Neuronal stem cell (in vitro differentiated cells): Measurements from ENCODE around the gene KCNH6.

Experiments
- DNase-seq: peaks from one replicate; pipeline ENCODE4 v3.0.0-alpha.2; 2013; ENCODE audit warnings: low spot score
- H2AFZ ChIP-seq: one replicate; pipeline ENCODE4 v1.6.1; 2013; ENCODE audit warnings: mild to moderate bottlenecking, low read length, inconsistent platforms
- H2AK5ac ChIP-seq: 2 replicates; pipeline ENCODE4 v1.6.1; 2013; ENCODE audit warnings: low read depth, mild to moderate bottlenecking, inconsistent platforms, low read length, moderate library complexity, mixed read lengths
- H2BK120ac ChIP-seq: 2 replicates; pipeline ENCODE4 v1.6.1; 2013; ENCODE audit warnings: low read depth, mild to moderate bottlenecking, inconsistent platforms, low read length, moderate library complexity, mixed read lengths
- H2BK12ac ChIP-seq: one replicate; pipeline ENCODE4 v1.6.1; 2013; ENCODE audit warnings: low read length, inconsistent platforms
- H2BK15ac ChIP-seq: 2 replicates; pipeline ENCODE4 v1.6.1; 2013; ENCODE audit warnings: mild to moderate bottlenecking, low read length, inconsistent platforms, mixed read lengths
- H2BK5ac ChIP-seq: one replicate; pipeline ENCODE4 v1.6.1; 2013; ENCODE audit warnings: inconsistent platforms, mild to moderate bottlenecking, low read length, moderate library complexity
- H3K14ac ChIP-seq: one replicate; pipeline ENCODE4 v1.6.1; 2013; ENCODE audit warnings: low read length, inconsistent platforms
- H3K18ac ChIP-seq: 2 replicates; pipeline ENCODE4 v1.6.1; 2013; ENCODE audit warnings: low read length, inconsistent platforms
- H3K23ac ChIP-seq: 2 replicates; pipeline ENCODE4 v1.6.1; 2013; ENCODE audit warnings: low read depth, mild to moderate bottlenecking, mixed read lengths, low read length, inconsistent platforms; ENCODE audit not compliant: poor library complexity
- H3K27ac ChIP-seq: replicated peaks from 3 replicates; pipeline ENCODE4 v1.5.1; 2013; ENCODE audit warnings: low read length, inconsistent platforms
- H3K27me3 ChIP-seq, 3 experiments: 2 replicates each; pipeline ENCODE4 v1.6.1; 2013; ENCODE audit warnings: low read length in 3 of 3, mild to moderate bottlenecking in 2 of 3, inconsistent platforms in 1 of 3, low read depth in 1 of 3, mixed read lengths in 1 of 3, moderate library complexity in 1 of 3; ENCODE audit not compliant: control insufficient read depth in 3 of 3, insufficient read depth in 3 of 3
- H3K36me3 ChIP-seq, 2 donors: replicated peaks in 1 of 2; 2 replicates each; pipeline ENCODE4 v1.6.1; 2013; ENCODE audit warnings: low read length in 2 of 2; ENCODE audit not compliant: control insufficient read depth in 2 of 2, insufficient read depth in 2 of 2
- H3K4ac ChIP-seq: 2 replicates; pipeline ENCODE4 v1.6.1; 2013; ENCODE audit warnings: inconsistent platforms, mild to moderate bottlenecking, low read length, moderate library complexity
- H3K4me1 ChIP-seq, 2 donors: 1 replicate in 1 of 2; 2 replicates in 1 of 2; pipeline ENCODE4 v1.6.1; 2013; ENCODE audit warnings: low read length in 2 of 2, low read depth in 1 of 2; ENCODE audit not compliant: control insufficient read depth in 2 of 2, insufficient read depth in 1 of 2
- H3K4me2 ChIP-seq: one replicate; pipeline ENCODE4 v1.6.1; 2013; ENCODE audit warnings: mild to moderate bottlenecking, low read length, inconsistent platforms; ENCODE audit not compliant: insufficient read depth, poor library complexity, severe bottlenecking
- H3K4me3 ChIP-seq, 2 donors: 2 replicates each; pipeline ENCODE4 v1.5.1; 2013; ENCODE audit warnings: low read length in 2 of 2, mild to moderate bottlenecking in 2 of 2, inconsistent platforms in 1 of 2, moderate library complexity in 1 of 2
- H3K79me1 ChIP-seq: one replicate; pipeline ENCODE4 v1.6.1; 2013; ENCODE audit warnings: low read depth, mild to moderate bottlenecking, inconsistent platforms, low read length, moderate library complexity
- H3K9ac ChIP-seq: one replicate; pipeline ENCODE4 v1.6.1; 2013; ENCODE audit warnings: mild to moderate bottlenecking, low read depth, low read length, inconsistent platforms; ENCODE audit not compliant: poor library complexity
- H3K9me3 ChIP-seq, 2 donors: replicated peaks in 1 of 2; 2 replicates each; pipeline versions ENCODE3 to v1.6.1; 2013; ENCODE audit warnings: low read length in 2 of 2, mild to moderate bottlenecking in 2 of 2, inconsistent platforms in 1 of 2, low read depth in 1 of 2, mixed read lengths in 1 of 2, moderate library complexity in 1 of 2; ENCODE audit not compliant: control insufficient read depth in 2 of 2, insufficient read depth in 1 of 2
- H4K8ac ChIP-seq: one replicate; pipeline ENCODE4 v1.6.1; 2013; ENCODE audit warnings: low read depth, mild to moderate bottlenecking, inconsistent platforms, low read length, moderate library complexity
- H4K91ac ChIP-seq: one replicate; pipeline ENCODE4 v1.6.1; 2013; ENCODE audit warnings: low read length, low read depth, mild to moderate bottlenecking, inconsistent platforms; ENCODE audit not compliant: poor library complexity
- WGBS, 2 donors: extraction: QIAGEN DNeasy Blood & Tissue Kit; methylation state at CpG; one replicate each; pipeline ENCODE4 v1.1.7; 2013; ENCODE audit warnings: missing lambda C conversion rate in 2 of 2, mixed read lengths in 1 of 2; ENCODE audit not compliant: insufficient read length in 2 of 2, insufficient replicate concordance in 1 of 2; ENCODE audit errors: extremely low coverage in 2 of 2; 5-methylcytosine and 5-hydroxymethylcytosine counted together

Gene KCNH6

DNA sequence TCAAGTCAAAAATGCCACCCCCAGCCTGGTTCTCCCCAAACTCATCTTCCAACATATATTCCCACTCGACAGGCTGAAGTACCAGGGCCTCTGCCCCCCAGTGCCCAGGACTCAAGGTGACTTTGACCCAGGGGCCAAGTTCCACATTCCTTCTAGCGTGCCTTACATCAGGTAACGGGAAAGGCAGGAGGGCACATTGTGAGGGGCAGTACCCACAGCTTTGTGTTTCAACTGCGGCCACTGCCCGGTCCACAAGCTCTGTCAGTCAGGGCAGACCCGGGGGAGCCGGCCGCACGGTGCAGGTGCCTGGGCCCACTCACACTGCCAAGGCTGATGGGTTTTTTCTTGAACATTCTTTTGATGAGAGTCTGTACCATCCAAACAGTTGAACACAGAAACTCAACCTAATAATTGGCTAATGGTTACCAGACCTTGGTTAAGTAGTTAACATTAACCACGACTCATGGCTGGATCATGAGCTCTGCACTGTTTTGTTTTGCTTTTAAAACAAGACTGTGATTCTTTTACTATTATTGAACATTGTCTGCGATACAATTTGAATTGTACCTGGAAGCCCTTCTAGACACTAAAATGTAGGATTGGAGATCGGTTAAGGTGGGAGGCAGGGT is 28.7 kb upstream of the KCNH6 start:
- Histone ChIP-seq H2BK15ac (no peak overlapping the region), H2BK120ac (no peak overlapping the region), H3K9ac (no peak overlapping the region), H3K18ac (no peak overlapping the region), H3K14ac (no peak overlapping the region), H3K4ac (no peak overlapping the region), H2AK5ac (no peak overlapping the region), H3K79me1 (no peaks in the 10 kb centered on the region), H3K4me3 (no peak overlapping the region), H4K8ac (no peak overlapping the region), H2AFZ (no peak overlapping the region), H3K4me2 (no peak overlapping the region), H2BK5ac (no peak overlapping the region), H3K36me3 (no peaks in the 10 kb centered on the region), H4K91ac (no peak overlapping the region), H3K27ac (no peak overlapping the region), H3K9me3 (no peaks in the 10 kb centered on the region), H3K4me1 (peaks cover 3 to 4% of the 10 kb centered on the region in 2 donors), H2BK12ac (no peak overlapping the region), H3K27me3 (peaks cover 0 to 57% (median 0%) of the 10 kb centered on the region in 3 experiments), H3K23ac (no peak overlapping the region)
- no CpG with 5 or more reads among the region's 12 CpGs for WGBS, 2 donors
- no peak for DNase-seq

GRCh38 chr17:63495491-63495890 is 27.7 kb upstream of the KCNH6 start:
- H3K9ac ChIP-seq = no peak overlapping the region
- no peak overlapping the region for H2BK15ac ChIP-seq
- peaks cover 3 to 4% of the 10 kb centered on the region in 2 donors for H3K4me1 ChIP-seq
- H2BK120ac ChIP-seq = no peak overlapping the region
- DNase-seq = no peak
- no peak overlapping the region for H3K4me3 ChIP-seq
- H3K4ac ChIP-seq = peak overlapping the region; percentile 43
- no peak overlapping the region for H2BK12ac ChIP-seq
- no peaks in the 10 kb centered on the region for H3K79me1 ChIP-seq
- WGBS, 2 donors = no CpG with 5 or more reads among the region's 6 CpGs
- H3K9me3 ChIP-seq = no peaks in the 10 kb centered on the region
- H2AK5ac ChIP-seq = no peak overlapping the region
- H4K91ac ChIP-seq = no peak overlapping the region
- H3K27ac ChIP-seq = no peak overlapping the region
- H3K18ac ChIP-seq = no peak overlapping the region
- no peak overlapping the region for H2BK5ac ChIP-seq
- no peak overlapping the region for H2AFZ ChIP-seq
- H3K14ac ChIP-seq = peak overlapping the region; percentile 31
- H3K27me3 ChIP-seq = peaks cover 0 to 46% (median 0%) of the 10 kb centered on the region in 3 experiments
- H3K4me2 ChIP-seq = no peak overlapping the region
- no peak overlapping the region for H4K8ac ChIP-seq
- H3K36me3 ChIP-seq = no peaks in the 10 kb centered on the region
- no peak overlapping the region for H3K23ac ChIP-seq

DNA sequence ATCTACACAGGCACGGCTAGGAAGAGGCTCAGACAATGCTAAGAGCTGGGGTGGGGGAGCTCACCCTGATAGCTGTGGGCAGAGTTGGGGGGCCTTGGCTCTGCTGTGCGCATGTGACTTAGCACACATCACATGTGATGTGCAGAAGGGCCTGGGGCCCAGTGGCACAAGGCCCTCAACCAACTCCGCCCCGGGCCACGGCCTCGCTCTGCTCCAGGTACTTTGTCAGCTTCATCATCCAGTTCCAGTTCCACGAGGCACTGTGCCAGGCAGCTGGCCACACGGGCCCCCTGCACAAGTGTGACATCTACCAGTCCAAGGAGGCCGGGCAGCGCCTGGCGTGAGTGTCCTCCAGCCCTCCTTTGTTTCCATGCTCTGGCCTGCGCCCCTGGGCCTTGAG is 27.0 kb upstream of the KCNH6 start:
- no peak overlapping the region for H2BK120ac ChIP-seq
- DNase-seq = no peak
- H2BK5ac ChIP-seq = no peak overlapping the region
- no peak overlapping the region for H3K4me2 ChIP-seq
- H2AFZ ChIP-seq = no peak overlapping the region
- WGBS, 2 donors = no CpG with 5 or more reads among the region's 12 CpGs
- H3K4me1 ChIP-seq = peaks cover 3 to 4% of the 10 kb centered on the region in 2 donors
- H4K91ac ChIP-seq = no peak overlapping the region
- no peak overlapping the region for H3K14ac ChIP-seq
- peak overlapping the region; percentile 32 for H2AK5ac ChIP-seq
- no peak overlapping the region for H3K23ac ChIP-seq
- H3K79me1 ChIP-seq = no peaks in the 10 kb centered on the region
- no peak overlapping the region for H4K8ac ChIP-seq
- no peaks in the 10 kb centered on the region for H3K36me3 ChIP-seq
- H3K4ac ChIP-seq = no peak overlapping the region
- H2BK12ac ChIP-seq = no peak overlapping the region
- no peak overlapping the region for H3K27ac ChIP-seq
- H3K9ac ChIP-seq = no peak overlapping the region
- no peaks in the 10 kb centered on the region for H3K9me3 ChIP-seq
- H3K18ac ChIP-seq = peak overlapping the region; percentile 6
- H2BK15ac ChIP-seq = no peak overlapping the region
- H3K27me3 ChIP-seq = peaks cover 0 to 45% (median 0%) of the 10 kb centered on the region in 3 experiments
- no peak overlapping the region for H3K4me3 ChIP-seq

- Histone ChIP-seq H2BK120ac (no peak overlapping the region), H3K14ac (no peak overlapping the region), H2BK12ac (no peak overlapping the region), H2AK5ac (peak overlapping the region; percentile 38), H3K36me3 (no peaks in the 10 kb centered on the region), H3K27me3 (peaks cover 0 to 44% (median 0%) of the 10 kb centered on the region in 3 experiments), H2BK5ac (peak overlapping the region; percentile 19), H4K91ac (no peak overlapping the region), H3K18ac (peak overlapping the region; percentile 34), H3K9me3 (no peaks in the 10 kb centered on the region), H3K23ac (peak overlapping the region; percentile 77), H2BK15ac (peak overlapping the region; percentile 3), H3K27ac (no peak overlapping the region), H4K8ac (peak overlapping the region; percentile 7), H3K4me1 (peaks cover 3 to 4% of the 10 kb centered on the region in 2 donors), H3K4ac (no peak overlapping the region), H2AFZ (peak overlapping the region; percentile 75), H3K4me2 (no peak overlapping the region), H3K9ac (peak overlapping the region; percentile 54), H3K4me3 (no peak overlapping the region), H3K79me1 (no peaks in the 10 kb centered on the region)
- DNase-seq = no peak
- WGBS, 2 donors = no CpG with 5 or more reads among the region's 36 CpGs
Measured at GRCh38 chr17:63496663-63497400, 26.3 kb upstream of the KCNH6 start.
